Left ventricle myocardium superior (tissue), 1 donor: ENCODE results near the gene TFPT. TPM values are rescaled to one million over a fixed set of nuclear protein-coding genes. Genes with fewer than 3 reads are reported as not detected.
"Not testable (repeated sequence)": the region's sequence is repeated elsewhere in the genome, so short reads cannot be mapped to it uniquely, and the experiment has no call there.

Experiments
- ATAC-seq: fragments of 200-7000 bp; cut with Tn5 transposase; one replicate; pipeline ENCODE4 v1.9.1; 2020; ENCODE audit warnings: mild to moderate bottlenecking, moderate library complexity
- DNase-seq: peaks from one replicate; pipeline ENCODE4 v3.0.0-alpha.2; 2020
- intact Hi-C: fragments of 100-400 bp; cut with micrococcal nuclease; formaldehyde crosslinking; loops from one replicate; pipeline ENCODE4 v1.11.0; 2022
- total RNA-seq: library from RNA; stranded (reverse); fragmentation: NEBNext Ultra II Directional; extraction: Animal tissue kit (Norgen Biotek cat#: 25700); gene quantifications from one replicate; pipeline ENCODE4 v1.2.1, GENCODE V29; 2021
- donor health status: DM: no; HTN: yes; CAD: no; lungs with severe emphysema.

TFPT gene
- total RNA-seq, 1 donor from 2014 or later, result 14.3 TPM

DNA sequence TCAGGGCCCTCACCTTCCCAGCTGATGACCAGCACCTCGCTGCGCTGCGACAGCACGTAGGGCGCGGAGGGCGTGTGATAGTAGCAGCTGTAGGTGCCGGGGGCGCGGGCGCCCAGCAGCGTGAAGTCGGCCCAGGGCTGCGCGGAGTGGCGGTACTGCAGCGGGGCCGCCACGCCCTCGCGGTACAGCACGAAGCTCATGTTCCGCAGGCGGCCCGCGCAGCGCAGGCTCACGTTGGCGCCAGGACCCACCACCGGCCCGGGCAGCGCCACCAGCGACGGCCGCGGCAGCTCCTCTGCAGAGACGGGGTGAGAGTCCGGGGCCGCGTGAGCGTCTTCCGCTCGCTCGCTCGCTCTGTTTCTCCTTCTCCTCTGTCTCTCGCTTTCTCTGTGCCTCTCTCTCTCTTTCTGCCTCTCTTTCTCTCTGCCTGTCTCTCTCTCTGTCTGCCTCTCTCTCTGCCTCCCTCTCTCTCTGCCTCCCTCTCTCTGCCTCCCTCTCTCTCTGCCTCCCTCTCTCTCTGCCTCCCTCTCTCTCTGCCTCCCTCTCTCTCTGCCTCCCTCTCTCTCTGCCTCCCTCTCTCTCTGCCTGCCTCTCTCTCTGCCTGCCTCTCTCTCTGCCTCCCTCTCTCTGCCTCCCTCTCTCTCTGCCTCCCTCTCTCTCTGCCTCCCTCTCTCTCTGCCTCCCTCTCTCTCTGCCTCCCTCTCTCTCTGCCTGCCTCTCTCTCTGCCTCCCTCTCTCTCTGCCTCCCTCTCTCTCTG, 19.4 kb downstream of the TFPT start:
- intact Hi-C loops, result not testable (repeated sequence)
- DNase-seq, result peak; percentile 69
- peak; percentile 85 for ATAC-seq

DNA sequence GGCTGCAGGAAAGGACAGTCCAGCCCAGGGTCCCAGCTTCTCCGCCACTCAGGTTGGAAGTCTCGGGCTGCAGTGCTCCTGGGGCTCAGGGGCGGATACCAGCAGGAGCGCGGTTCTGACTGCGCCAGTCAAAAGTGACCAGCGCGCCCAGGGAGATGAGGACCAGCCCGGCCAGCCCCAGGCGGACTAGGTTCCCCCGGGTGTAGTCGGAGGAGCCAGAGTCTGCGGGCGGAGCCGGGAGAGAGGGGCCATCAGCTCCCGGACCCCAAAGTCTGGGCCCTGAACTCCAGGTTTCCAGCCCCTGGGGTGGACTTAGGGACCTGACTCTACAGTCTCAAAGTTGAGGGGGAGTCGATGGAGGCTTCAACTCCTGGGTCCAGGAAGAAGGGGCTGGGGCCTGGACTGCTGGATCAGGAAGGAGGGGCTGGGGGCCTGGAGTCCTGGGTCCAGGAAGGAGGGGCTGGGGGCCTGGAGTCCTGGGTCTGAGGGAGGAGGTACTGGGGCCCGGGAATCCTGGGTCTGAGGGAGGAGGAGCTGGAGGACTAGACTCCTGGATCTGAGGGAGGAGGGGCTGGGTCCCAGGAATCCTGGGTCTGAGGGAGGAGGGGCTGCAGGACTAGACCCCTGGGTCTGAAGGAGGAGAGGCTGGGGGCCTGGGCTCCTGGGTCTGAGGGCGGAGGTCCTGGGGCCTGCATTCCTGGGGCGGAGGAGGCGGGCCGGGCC, 20.2 kb downstream of the TFPT start:
- intact Hi-C loops, result no loop called here
- DNase-seq (no peak), ATAC-seq (no peak)

DNA sequence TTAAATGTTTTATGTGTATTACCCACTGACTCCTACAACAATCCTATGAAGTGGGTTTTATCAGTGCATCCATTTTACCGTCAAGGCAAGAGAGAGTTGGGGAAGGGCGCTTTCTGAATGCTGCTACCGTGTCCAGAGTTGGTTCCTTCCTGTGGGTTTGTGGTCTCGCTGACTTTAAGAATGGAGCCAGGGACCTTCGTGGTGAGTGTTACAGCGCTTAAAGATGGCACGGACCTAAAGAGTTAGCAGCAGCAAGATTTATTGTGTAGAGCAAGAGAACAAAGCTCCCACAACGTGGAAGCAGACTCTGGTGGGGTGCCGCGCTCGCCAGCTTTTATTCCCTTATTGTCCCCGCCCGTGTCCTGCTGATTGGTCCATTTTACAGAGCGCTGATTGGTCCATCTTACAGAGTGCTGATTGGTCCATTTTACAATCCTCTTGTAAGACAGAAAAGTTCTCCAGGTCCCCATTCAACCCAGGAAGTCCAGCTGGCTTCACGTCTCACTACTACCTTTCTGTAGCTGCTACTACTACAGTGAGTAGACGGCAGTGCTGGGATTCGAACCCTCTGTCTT, 20.9 kb downstream of the TFPT start:
- intact Hi-C loops, result no loop called here
- DNase-seq, result no peak
- no peak for ATAC-seq

DNA sequence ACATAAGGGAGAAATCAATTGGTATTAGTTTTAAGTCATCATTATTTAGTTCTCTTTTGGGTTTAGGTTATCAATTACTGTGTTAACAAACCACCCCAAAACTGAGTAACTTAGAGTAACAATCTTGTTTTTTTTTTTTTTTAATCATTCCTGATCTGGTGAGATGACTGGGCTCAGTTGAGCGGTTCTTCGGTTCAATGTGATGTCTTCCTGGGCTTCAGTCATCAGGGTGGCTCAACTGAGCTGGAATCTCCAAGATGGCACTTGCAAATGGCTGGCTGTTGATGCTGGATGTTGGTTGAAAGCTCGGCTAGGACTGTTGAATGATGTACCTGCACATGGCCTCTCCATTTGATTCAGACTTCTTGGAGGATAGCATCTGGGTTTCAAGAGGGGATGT, 31.0 kb downstream of the TFPT start:
- no peak for DNase-seq
- ATAC-seq, result no peak
- intact Hi-C loops, result no loop called here

DNA sequence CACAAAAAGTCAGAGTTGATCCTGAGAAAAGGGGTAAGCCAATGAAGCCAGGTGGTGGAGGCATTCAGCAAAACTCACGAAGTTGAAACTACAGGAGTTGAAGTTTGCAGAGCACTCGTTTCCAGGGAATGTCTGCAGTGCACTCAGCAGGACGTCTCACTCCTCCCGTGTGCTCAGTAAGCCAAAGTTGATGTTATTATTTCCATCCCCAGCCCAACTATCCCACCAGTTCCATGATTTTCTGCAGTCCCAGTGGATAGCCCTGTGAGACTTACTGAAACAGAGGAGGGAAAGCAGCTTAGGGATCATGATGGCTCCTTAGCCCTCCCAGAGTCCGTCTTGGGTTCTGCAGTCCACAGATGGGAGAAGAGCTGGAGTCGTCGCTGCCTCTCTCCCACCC, 34.4 kb downstream of the TFPT start, which contains the start of gene TARM1:
Gene TARM1 (minus strand): TSS at position 334 of the 400 bp plus-strand sequence. CDS start 25 bp downstream, at position 309.
- ATAC-seq, result no peak
- no peak for DNase-seq
- intact Hi-C loops, result no loop called here

DNA sequence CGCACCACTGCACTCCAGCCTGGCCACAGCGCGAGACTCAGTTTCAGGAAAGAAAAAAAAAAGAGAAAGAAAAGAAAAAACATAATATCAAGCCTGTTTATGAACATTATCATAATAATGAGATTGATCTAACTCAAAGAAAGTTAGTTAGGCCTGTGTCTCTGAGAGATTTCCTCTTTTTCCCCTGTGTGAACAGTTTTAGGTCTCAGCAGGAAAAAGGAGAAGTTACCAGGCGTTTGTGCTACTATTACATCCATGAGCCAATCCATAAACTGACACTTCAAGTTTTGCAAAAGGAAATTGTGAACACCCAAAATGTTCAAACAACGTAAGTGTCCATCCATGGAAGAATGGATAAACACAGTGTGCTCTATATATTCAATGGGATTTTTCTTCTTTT, 38.1 kb downstream of the TFPT start:
- ATAC-seq (no peak), DNase-seq (no peak)
- intact Hi-C loops, result no loop called here

DNA sequence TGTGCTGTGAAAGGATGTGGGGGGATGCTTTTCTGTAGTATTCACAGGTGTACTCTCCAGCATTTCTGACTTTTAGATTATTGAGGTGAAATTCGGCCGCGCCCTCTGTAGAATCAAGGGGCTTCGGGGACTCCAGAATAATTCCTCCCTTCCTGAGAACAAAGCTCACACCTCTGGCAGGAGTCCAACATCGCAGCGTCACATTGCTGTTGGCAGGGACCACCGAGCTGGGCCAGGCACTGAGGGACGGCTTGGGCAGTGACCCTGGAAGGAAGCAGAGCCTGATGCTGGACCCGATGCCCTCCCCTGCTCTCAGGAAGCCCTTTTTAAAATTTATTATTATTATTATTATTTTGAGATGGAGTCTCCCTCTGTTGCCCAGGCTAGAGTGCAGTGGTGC, 40.6 kb downstream of the TFPT start:
- DNase-seq, result no peak
- intact Hi-C loops, result no loop called here
- no peak for ATAC-seq

DNA sequence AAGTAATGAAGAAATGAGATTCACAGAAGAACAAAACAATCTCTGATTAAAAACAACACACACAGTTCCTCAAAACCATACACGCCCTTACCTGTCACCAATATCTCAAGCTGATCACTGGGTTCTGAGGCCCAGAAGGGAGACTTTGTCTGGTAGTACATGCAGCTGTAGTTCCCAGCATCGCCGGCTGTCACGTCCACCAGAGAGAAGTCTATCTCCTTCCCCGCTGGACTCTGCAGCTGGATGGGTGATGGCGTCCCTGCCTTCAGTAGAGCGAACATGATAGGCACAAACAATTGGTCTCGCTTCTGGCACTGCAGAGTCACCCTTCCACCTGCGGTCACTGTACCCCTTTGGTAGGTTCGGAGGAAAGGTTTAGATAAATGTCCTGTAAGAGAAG, 41.6 kb downstream of the TFPT start:
- ATAC-seq (no peak), DNase-seq (no peak)
- intact Hi-C loops, result no loop called here

DNA sequence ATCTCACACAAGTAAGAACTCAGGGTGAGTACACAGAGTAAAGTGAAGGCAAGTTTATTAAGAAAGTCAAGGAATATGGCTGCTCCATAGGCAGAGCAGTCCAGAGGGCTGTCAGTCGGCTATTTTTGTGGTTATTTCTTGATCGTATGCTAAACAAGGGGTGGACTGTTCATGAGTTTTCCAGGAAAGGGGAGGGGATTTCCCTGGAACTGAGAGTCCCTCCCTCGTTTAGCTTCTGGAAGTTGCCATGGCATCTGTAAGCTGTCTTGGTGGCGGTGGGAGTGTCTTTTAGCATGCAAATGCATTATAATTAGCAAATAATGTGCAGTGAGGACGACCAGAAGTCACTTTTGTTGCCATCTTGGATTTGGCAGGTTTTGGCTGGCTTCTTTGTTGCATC, 46.0 kb downstream of the TFPT start:
- intact Hi-C loops, result no loop called here
- no peak for DNase-seq
- no peak for ATAC-seq

DNA sequence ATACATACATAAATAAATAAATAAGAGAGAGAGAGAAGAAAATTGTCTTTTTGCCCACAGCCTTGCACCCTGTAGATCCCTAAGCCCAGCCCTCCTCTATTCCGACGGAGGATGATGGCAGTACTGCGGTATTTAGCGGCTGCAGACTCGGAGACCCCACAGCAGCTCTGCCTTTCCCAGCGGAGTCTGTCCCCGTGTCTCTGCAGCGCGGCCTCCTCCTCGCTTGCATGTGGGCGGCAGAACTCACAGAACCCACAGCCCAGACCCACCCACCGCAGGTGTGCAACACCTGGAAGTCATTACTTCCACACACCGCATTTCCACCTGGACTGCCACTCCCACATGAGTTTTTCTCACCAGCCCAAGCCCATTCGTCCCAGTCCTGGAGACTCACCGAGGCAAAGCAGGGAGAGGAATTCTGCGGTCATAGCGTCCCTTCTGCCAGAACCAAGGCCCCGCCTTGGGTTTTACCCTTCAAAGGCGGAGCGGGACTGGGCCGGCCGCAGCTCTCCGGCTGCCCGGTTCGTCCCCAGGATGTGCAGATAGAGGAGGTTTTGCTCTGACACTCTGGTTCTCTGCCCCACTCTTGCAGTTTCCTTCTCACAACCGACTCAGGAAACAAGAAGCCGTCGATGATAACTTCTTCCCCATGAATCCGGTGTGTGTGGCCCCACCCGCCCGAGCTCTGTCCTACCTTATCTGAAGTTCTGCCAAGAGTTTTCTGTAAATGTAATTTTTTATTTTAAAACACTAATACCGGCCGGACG, 51.9 kb downstream of the TFPT start, which contains the start of gene VSTM1:
Gene VSTM1 (minus strand): TSS at position 548 of the 767 bp plus-strand sequence. CDS start 120 bp downstream, at position 428.
- intact Hi-C loops, result no loop called here

DNA sequence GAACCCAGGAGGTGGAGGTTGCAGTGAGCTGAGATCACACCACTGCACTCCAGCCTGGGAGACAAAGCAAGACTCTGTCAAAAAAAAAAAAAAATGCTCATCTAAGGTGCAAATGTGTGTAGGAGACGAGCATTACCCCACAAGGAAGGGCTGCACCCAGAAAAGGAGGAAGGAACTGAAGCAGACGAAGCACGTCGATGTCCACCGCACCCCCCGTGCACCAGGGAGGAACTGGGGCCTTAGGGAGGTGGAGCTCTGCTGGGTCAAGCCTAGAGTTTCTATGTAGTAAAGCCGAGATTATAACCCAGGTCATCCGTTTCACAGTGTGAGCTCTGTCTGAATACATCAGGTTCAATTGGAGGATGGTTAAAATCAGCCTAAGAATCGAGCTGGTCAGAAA, 52.8 kb downstream of the TFPT start:
- DNase-seq (peak; percentile 32), ATAC-seq (no peak)
- intact Hi-C loops, result no loop called here

More for the DNA sequence above, 51.9 kb downstream of the TFPT start, which contains the start of gene VSTM1:
- ATAC-seq, result no peak
- no peak for DNase-seq

Other genes starting within 250 kb of the TFPT start
- 112 TPM for gene MYADM, start 247.8 kb downstream of the TFPT start, total RNA-seq
- gene PRKCG, start 233.5 kb downstream of the TFPT start, total RNA-seq, result not detected
- not detected for gene CACNG7, start 206.4 kb downstream of the TFPT start, total RNA-seq
- 0.02 TPM for gene CACNG8, start 152.7 kb downstream of the TFPT start, total RNA-seq
- gene CACNG6, start 124.0 kb downstream of the TFPT start, total RNA-seq, result not detected
- not detected for gene VSTM1, start 51.8 kb downstream of the TFPT start, total RNA-seq
- not detected for gene TARM1, start 34.3 kb downstream of the TFPT start, total RNA-seq
- 1.1 TPM for gene OSCAR, start 14.9 kb downstream of the TFPT start, total RNA-seq
- 589 TPM for gene NDUFA3, start 12.8 kb downstream of the TFPT start, total RNA-seq
- gene PRPF31, start 97 bp upstream of the TFPT start, total RNA-seq, result 43.2 TPM
- gene CNOT3, start 22.1 kb upstream of the TFPT start, total RNA-seq, result 23.2 TPM
- gene LENG1, start 44.1 kb upstream of the TFPT start, total RNA-seq, result 5.9 TPM
- 1.7 TPM for gene TMC4, start 57.5 kb upstream of the TFPT start, total RNA-seq
- gene MBOAT7, start 73.9 kb upstream of the TFPT start, total RNA-seq, result 14.8 TPM
- 18.5 TPM for gene TSEN34, start 75.7 kb upstream of the TFPT start, total RNA-seq
- gene RPS9, start 85.2 kb upstream of the TFPT start, total RNA-seq, result 601 TPM
- 4.3 TPM for gene LILRB3, start 107.3 kb upstream of the TFPT start, total RNA-seq
- gene LILRA6, start 127.1 kb upstream of the TFPT start, total RNA-seq, result 2.3 TPM
- gene LILRB5, start 141.6 kb upstream of the TFPT start, total RNA-seq, result 5.5 TPM
- gene LILRB2, start 165.5 kb upstream of the TFPT start, total RNA-seq, result 2.7 TPM
- 1.2 TPM for gene LILRA5, start 197.5 kb upstream of the TFPT start, total RNA-seq
- gene LILRA4, start 223.5 kb upstream of the TFPT start, total RNA-seq, result not detected
- 5.9 TPM for gene LAIR1, start 249.3 kb upstream of the TFPT start, total RNA-seq